Measurements from ENCODE around the gene RUNX1.

- TF ChIP-seq EZH2 (IDR thresholded peaks at IDR 0.05; ENCODE audit: borderline replicate concordance, low read depth, low read length, poor library complexity, severe bottlenecking), result no peak
- TF ChIP-seq, protein P1, sequence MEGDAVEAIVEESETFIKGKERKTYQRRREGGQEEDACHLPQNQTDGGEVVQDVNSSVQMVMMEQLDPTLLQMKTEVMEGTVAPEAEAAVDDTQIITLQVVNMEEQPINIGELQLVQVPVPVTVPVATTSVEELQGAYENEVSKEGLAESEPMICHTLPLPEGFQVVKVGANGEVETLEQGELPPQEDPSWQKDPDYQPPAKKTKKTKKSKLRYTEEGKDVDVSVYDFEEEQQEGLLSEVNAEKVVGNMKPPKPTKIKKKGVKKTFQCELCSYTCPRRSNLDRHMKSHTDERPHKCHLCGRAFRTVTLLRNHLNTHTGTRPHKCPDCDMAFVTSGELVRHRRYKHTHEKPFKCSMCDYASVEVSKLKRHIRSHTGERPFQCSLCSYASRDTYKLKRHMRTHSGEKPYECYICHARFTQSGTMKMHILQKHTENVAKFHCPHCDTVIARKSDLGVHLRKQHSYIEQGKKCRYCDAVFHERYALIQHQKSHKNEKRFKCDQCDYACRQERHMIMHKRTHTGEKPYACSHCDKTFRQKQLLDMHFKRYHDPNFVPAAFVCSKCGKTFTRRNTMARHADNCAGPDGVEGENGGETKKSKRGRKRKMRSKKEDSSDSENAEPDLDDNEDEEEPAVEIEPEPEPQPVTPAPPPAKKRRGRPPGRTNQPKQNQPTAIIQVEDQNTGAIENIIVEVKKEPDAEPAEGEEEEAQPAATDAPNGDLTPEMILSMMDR (conservative IDR thresholded peaks at IDR 0.05; ENCODE audit: low read depth, low read length), result no peak
Observed at GRCh38 chr21:35042836-35043235, 6.3 kb downstream of the RUNX1 start.

All from A673 (cell line).